H1 (cell line): ENCODE results near the gene HRH3. TPM values are rescaled to one million over a fixed set of nuclear protein-coding genes. Genes with fewer than 3 reads are reported as not detected.

ENCODE experiments used
- CTCF ChIA-PET: fragments of 300-600 bp; sonication (Branson Sonifier 250); formaldehyde crosslinking; loops from one replicate; lab custom pipeline; 2021; ENCODE audit not compliant: partially characterized antibody; lab: Charles Lee
- POLR2A ChIA-PET: fragments of 300-600 bp; sonication (Branson Sonifier 250); formaldehyde crosslinking; loops from one replicate; lab custom pipeline; 2021; ENCODE audit warnings: inconsistent platforms; ENCODE audit not compliant: partially characterized antibody; lab: Charles Lee
- DNase-seq, 2 experiments: peaks; one replicate each; pipeline versions ENCODE4 v3.0.0 to v3.0.0-alpha.2; 2010 to 2022; ENCODE audit warnings: low spot score in 2 of 2, low read depth in 1 of 2, mixed read lengths in 1 of 2
- FAIRE-seq: peaks from 2 replicates; lab custom pipeline; 2011; peaks lifted over from hg19 to GRCh38; lab: Jason Lieb, UNC
- H2AFZ ChIP-seq: 2 replicates; pipeline ENCODE4 v1.8.1; 2012; ENCODE audit warnings: low read length, inconsistent platforms
- H2AK5ac ChIP-seq: 2 replicates; pipeline ENCODE4 v1.6.1; 2013; ENCODE audit warnings: low read depth, low read length
- H2BK120ac ChIP-seq: replicated peaks from 2 replicates; pipeline ENCODE3; 2013; ENCODE audit warnings: low read depth, low read length, inconsistent platforms
- H2BK12ac ChIP-seq: 2 replicates; pipeline ENCODE4 v1.6.1; 2013; ENCODE audit warnings: low read depth, low read length
- H2BK15ac ChIP-seq: 2 replicates; pipeline ENCODE4 v1.6.1; 2013; ENCODE audit warnings: low read length
- H2BK20ac ChIP-seq: 2 replicates; pipeline ENCODE4 v1.6.1; 2013; ENCODE audit warnings: low read length
- H2BK5ac ChIP-seq: 2 replicates; pipeline ENCODE4 v1.6.1; 2013; ENCODE audit warnings: low read depth, low read length
- H3K14ac ChIP-seq: 2 replicates; pipeline ENCODE4 v1.6.1; 2013; ENCODE audit warnings: inconsistent platforms; ENCODE audit not compliant: insufficient read length
- H3K18ac ChIP-seq: 2 replicates; pipeline ENCODE4 v1.6.1; 2013; ENCODE audit warnings: low read length; ENCODE audit errors: extremely low read depth
- H3K23ac ChIP-seq: 2 replicates; pipeline ENCODE4 v1.6.1; 2013; ENCODE audit warnings: inconsistent platforms; ENCODE audit not compliant: insufficient read length
- H3K23me2 ChIP-seq: 2 replicates; pipeline ENCODE4 v1.6.1; 2013; ENCODE audit warnings: low read depth, low read length
- H3K27ac ChIP-seq: 2 replicates; pipeline ENCODE4 v1.6.1; 2011; ENCODE audit warnings: low read depth, low read length, inconsistent platforms
- H3K27me3 ChIP-seq, 4 experiments: replicated peaks in 1 of 4; 1 replicate in 1 of 4; 2 replicates in 3 of 4; pipeline versions ENCODE4 v1.6.1 to v1.8.1; 2011 to 2013; ENCODE audit warnings: low read length in 3 of 4, mild to moderate bottlenecking in 3 of 4, inconsistent platforms in 2 of 4, mixed read lengths in 2 of 4, moderate library complexity in 1 of 4; ENCODE audit not compliant: control insufficient read depth in 3 of 4, insufficient read depth in 3 of 4; ENCODE audit errors: extremely low read depth in 1 of 4
- H3K36me3 ChIP-seq, 4 experiments: 2 replicates each; pipeline versions ENCODE4 v1.6.1 to v1.8.1; 2011 to 2013; ENCODE audit warnings: mild to moderate bottlenecking in 4 of 4, low read length in 3 of 4, moderate library complexity in 2 of 4, control low read depth in 1 of 4, inconsistent platforms in 1 of 4; ENCODE audit not compliant: insufficient read depth in 4 of 4, control insufficient read depth in 2 of 4
- H3K4ac ChIP-seq: replicated peaks from 2 replicates; pipeline ENCODE3; 2013; ENCODE audit warnings: low read length, low read depth, mixed read lengths, inconsistent platforms; ENCODE audit not compliant: insufficient read length
- H3K4me1 ChIP-seq, 4 experiments: replicated peaks in 1 of 4; 1 replicate in 1 of 4; 2 replicates in 3 of 4; pipeline versions ENCODE4 v1.6.1 to v1.8.1; 2011 to 2013; ENCODE audit warnings: low read length in 3 of 4, inconsistent platforms in 2 of 4, mixed read lengths in 1 of 4; ENCODE audit not compliant: insufficient read depth in 4 of 4, control insufficient read depth in 3 of 4
- H3K4me2 ChIP-seq, 2 experiments: 2 replicates each; pipeline versions ENCODE4 v1.6.1 to v1.8.1; 2011 to 2013; ENCODE audit warnings: low read depth in 2 of 2, low read length in 2 of 2, control low read depth in 1 of 2, inconsistent platforms in 1 of 2, mild to moderate bottlenecking in 1 of 2; ENCODE audit not compliant: insufficient read depth in 1 of 2
- H3K4me3 ChIP-seq, 4 experiments: fragments of 200-600, 300-600 bp in 1 of 4; sonication (generic), shearing (Covaris generic), sonication (Bioruptor Twin) in 1 of 4; 2 replicates each; pipeline versions ENCODE4 v1.5.1 to v1.8.1; 2011 to 2016; ENCODE audit warnings: low read length in 4 of 4, low read depth in 3 of 4, control low read depth in 2 of 4, inconsistent platforms in 2 of 4, mild to moderate bottlenecking in 2 of 4, mixed read lengths in 1 of 4, moderate library complexity in 1 of 4; ENCODE audit not compliant: insufficient read depth in 2 of 4; ENCODE audit errors: extremely low read depth in 1 of 4
- H3K56ac ChIP-seq: replicated peaks from 2 replicates; pipeline ENCODE3; 2013; ENCODE audit warnings: low read depth, mild to moderate bottlenecking, mixed read lengths, low read length, inconsistent platforms; ENCODE audit not compliant: insufficient read length
- H3K79me1 ChIP-seq: 2 replicates; pipeline ENCODE4 v1.6.1; 2013; ENCODE audit warnings: low read depth, low read length, control low read depth
- H3K79me2 ChIP-seq, 2 experiments: 2 replicates each; pipeline versions ENCODE4 v1.6.1 to v1.8.1; 2012 to 2013; ENCODE audit warnings: low read length in 2 of 2, mild to moderate bottlenecking in 2 of 2, inconsistent platforms in 1 of 2; ENCODE audit not compliant: insufficient read depth in 2 of 2, control insufficient read depth in 1 of 2
- H3K9ac ChIP-seq, 4 experiments: replicated peaks in 1 of 4; 1 replicate in 1 of 4; 2 replicates in 3 of 4; pipeline versions ENCODE4 v1.6.1 to v1.8.1; 2011 to 2013; ENCODE audit warnings: low read depth in 3 of 4, low read length in 3 of 4, control low read depth in 2 of 4, mild to moderate bottlenecking in 2 of 4, moderate library complexity in 2 of 4, inconsistent platforms in 1 of 4; ENCODE audit errors: extremely low read depth in 1 of 4
- H3K9me3 ChIP-seq, 2 experiments: 2 replicates each; pipeline versions ENCODE4 v1.6.1 to v1.8.1; 2012 to 2013; ENCODE audit warnings: mild to moderate bottlenecking in 2 of 2, moderate library complexity in 2 of 2, control low read depth in 1 of 2, inconsistent platforms in 1 of 2, low read depth in 1 of 2, low read length in 1 of 2, mixed read lengths in 1 of 2; ENCODE audit not compliant: insufficient read depth in 2 of 2
- H4K20me1 ChIP-seq, 2 experiments: replicated peaks in 1 of 2; 2 replicates each; pipeline versions ENCODE3 to v1.8.1; 2011 to 2013; ENCODE audit warnings: inconsistent platforms in 2 of 2, low read length in 2 of 2, mild to moderate bottlenecking in 1 of 2; ENCODE audit not compliant: insufficient read depth in 2 of 2, control insufficient read depth in 1 of 2
- H4K5ac ChIP-seq: 2 replicates; pipeline ENCODE4 v1.6.1; 2013; ENCODE audit warnings: low read length, low read depth, mixed read lengths, inconsistent platforms; ENCODE audit not compliant: insufficient read length
- H4K8ac ChIP-seq: 2 replicates; pipeline ENCODE4 v1.8.0; 2013; ENCODE audit warnings: mild to moderate bottlenecking, moderate library complexity, low read length, inconsistent platforms; ENCODE audit not compliant: insufficient read depth; ENCODE audit errors: extremely low read depth
- H4K91ac ChIP-seq: replicated peaks from 2 replicates; pipeline ENCODE3; 2013; ENCODE audit warnings: low read length, mixed read lengths, inconsistent platforms; ENCODE audit not compliant: insufficient read length
- RAD21 ChIP-seq, 2 experiments: IDR thresholded peaks in 1 of 2; conservative IDR thresholded peaks in 1 of 2; 2 replicates each; pipeline ENCODE4 v1.6.1; 2011; ENCODE audit warnings: low read depth in 2 of 2, low read length in 2 of 2, improper control_type of control experiment in 1 of 2, inconsistent platforms in 1 of 2, mild to moderate bottlenecking in 1 of 2, moderate library complexity in 1 of 2
- RNF2 ChIP-seq: fragments of 200-900, 300-1000 bp; sonication (generic); IDR thresholded peaks from 2 replicates; pipeline ENCODE4 v1.7.1; 2016; ENCODE audit warnings: borderline replicate concordance, low read depth, mild to moderate bottlenecking, antibody characterized with exemption, low read length; ENCODE audit not compliant: poor library complexity, severe bottlenecking; ENCODE audit errors: missing control alignments
- WGBS, 2 experiments: shearing (Covaris generic) in 1 of 2; methylation state at CpG; one replicate each; pipeline versions ENCODE4 v1.1.6 to v1.1.7; 2013 to 2015; ENCODE audit warnings: low lambda C conversion rate in 2 of 2, mixed read lengths in 2 of 2, inconsistent platforms in 1 of 2, low coverage in 1 of 2, missing lambda C conversion rate in 1 of 2; ENCODE audit not compliant: insufficient replicate concordance in 2 of 2, insufficient coverage in 1 of 2, insufficient read length in 1 of 2; ENCODE audit errors: extremely low coverage in 1 of 2, missing lambda C conversion rate in 1 of 2; 5-methylcytosine and 5-hydroxymethylcytosine counted together
- polyA plus RNA-seq, 7 experiments: library from polyadenylated mRNA; depleted of rRNA in 3 of 7; stranded (reverse) in 5 of 7; unstranded in 2 of 7; fragments of >200 nt in 5 of 7; fragments of 200-250 nt in 2 of 7; gene quantifications; 1 replicate in 5 of 7; 2 replicates in 1 of 7; 4 replicates in 1 of 7; pipeline versions ENCODE4 v1.2.1 to v1.2.3, GENCODE V29; 2011 to 2013; ENCODE audit warnings: missing spikeins in 2 of 7, mixed read lengths in 2 of 7
- total RNA-seq: library from RNA; stranded (reverse); fragmentation: NEBNext Ultra II Directional; extraction: Animal tissue kit (Norgen Biotek cat#: 25700); gene quantifications from 2 replicates; pipeline ENCODE4 v1.2.1, GENCODE V29; 2021

The HRH3 gene
- total and polyA plus RNA-seq, 2 of the 8 experiments (the other 6 are each of a cell fraction or from before 2014, with no cell fraction given) = 2.0 to 4.5 TPM

DNA sequence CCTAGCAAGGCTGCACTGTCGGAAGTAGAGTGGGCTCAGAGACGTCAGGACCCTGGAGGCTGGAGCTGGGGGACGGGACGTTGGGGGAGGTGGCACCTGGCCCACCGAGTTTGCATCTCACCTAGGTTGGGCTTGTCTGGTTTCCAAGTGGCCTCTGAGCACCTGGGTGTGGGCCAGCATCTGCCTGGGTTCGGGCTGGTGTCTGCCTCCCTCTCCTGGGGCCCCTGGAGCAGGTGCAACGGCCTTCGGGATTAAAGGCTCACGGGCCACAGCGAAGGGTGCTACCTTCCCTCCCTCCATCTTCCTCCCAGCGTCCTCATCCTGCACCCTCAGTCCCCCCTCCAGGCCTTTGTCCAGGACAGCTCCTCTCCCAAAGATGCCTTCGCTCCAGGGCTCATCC, 6.0 kb downstream of the HRH3 start:
- peak overlapping the region; percentile 65 for H2BK15ac ChIP-seq
- H2AK5ac ChIP-seq = no peak overlapping the region
- H4K5ac ChIP-seq = no peak overlapping the region
- H3K4me1 ChIP-seq = peaks cover 0 to 13% (median 8%) of the 10 kb centered on the region in 4 experiments; a peak in 5 of 7 replicates
- POLR2A ChIA-PET = interaction anchor here (0.6 kb wide), 1 partner anchor 281 kb away, joined by 3 read pairs; no protein-coding TSS in a partner anchor
- H3K56ac ChIP-seq = no peak overlapping the region
- H3K4me3 ChIP-seq = no peak overlapping the region
- no peak overlapping the region for H3K23ac ChIP-seq
- no peak overlapping the region for H3K4me2 ChIP-seq
- no peak overlapping the region for H3K18ac ChIP-seq
- DNase-seq (no peak), FAIRE-seq (no peak)
- H3K36me3 ChIP-seq = no peaks in the 10 kb centered on the region
- no peak overlapping the region for H3K27ac ChIP-seq
- CTCF ChIA-PET = interaction anchor here (1.1 kb wide), 1 partner anchor 164 kb away, joined by 3 read pairs; no protein-coding TSS in a partner anchor
- TF ChIP-seq RAD21 (IDR thresholded peaks at IDR 0.05 in 1 of 2, conservative IDR thresholded peaks at IDR 0.05 in 1 of 2; ENCODE audit: low read depth in 2 of 2, low read length in 2 of 2) (peak in 1 of 2 experiments; percentile 20; a peak in 1 of 4 replicates), RNF2 (no peak)
- no peak overlapping the region for H2AFZ ChIP-seq
- WGBS, 2 experiments = 77% methylated on average over 12 of the region's 12 CpGs; no CpG with 5 or more reads in 1 of the 2 experiments
- no peak overlapping the region for H2BK120ac ChIP-seq
- H3K79me1 ChIP-seq = no peaks in the 10 kb centered on the region
- no peak overlapping the region for H2BK12ac ChIP-seq
- H4K20me1 ChIP-seq = peaks cover 3 to 11% of the 10 kb centered on the region in 2 experiments
- H4K91ac ChIP-seq = no peak overlapping the region
- H2BK20ac ChIP-seq = peak overlapping the region; percentile 61; the same call in 1 of the 2 replicates
- 0 out of 2 replicates have a peak overlapping the region, but pooled peaks have one; percentile 11 for H4K8ac ChIP-seq
- no peak overlapping the region for H3K9ac ChIP-seq
- H3K14ac ChIP-seq = no peak overlapping the region
- H3K9me3 ChIP-seq = no peaks in the 10 kb centered on the region
- no peaks in the 10 kb centered on the region for H3K79me2 ChIP-seq
- peaks cover 5% of the 10 kb centered on the region; the same call in 1 of the 2 replicates for H3K23me2 ChIP-seq
- H3K27me3 ChIP-seq = peaks cover 6 to 16% (median 15%) of the 10 kb centered on the region in 4 experiments; a peak in 6 of 7 replicates
- H2BK5ac ChIP-seq = no peak overlapping the region
- H3K4ac ChIP-seq = no peak overlapping the region
